IMR-90 (cell line): Measurements from ENCODE around the gene TNPO2. TPM values are rescaled to one million over a fixed set of nuclear protein-coding genes. Genes with fewer than 3 reads are reported as not detected.

Experiments
- ATAC-seq: fragments of 200-7000 bp; cut with Tn5 transposase; 2 replicates; pipeline ENCODE4 v1.9.1; 2020; ENCODE audit warnings: low read depth, mild to moderate bottlenecking, moderate library complexity
- BruUV-seq: library from RNA; stranded (reverse); fragments of 400-500 nt; replicated peaks from 2 replicates; lab custom pipeline; 2021; lab: Mats Ljungman, UMichigan
- CTCF ChIA-PET: fragments of 300-600 bp; formaldehyde crosslinking; extraction: SDS; loops from one replicate; lab custom pipeline; 2021; ENCODE audit warnings: antibody characterized with exemption; lab: Yijun Ruan, JAX
- POLR2A ChIA-PET: fragments of 300-600 bp; sonication (Branson Sonifier 250); formaldehyde crosslinking; loops from one replicate; lab custom pipeline; 2022; ENCODE audit warnings: antibody characterized with exemption; ENCODE audit not compliant: unreplicated experiment; lab: Charles Lee
- DNase-seq: peaks from one replicate; pipeline ENCODE4 v3.0.0; 2013
- H2AFZ ChIP-seq: replicated peaks from 2 replicates; pipeline ENCODE3; 2013; ENCODE audit warnings: low read length, mild to moderate bottlenecking; ENCODE audit not compliant: poor library complexity
- H2AK5ac ChIP-seq: 2 replicates; pipeline ENCODE4 v1.6.1; 2013; ENCODE audit warnings: low read depth, low read length, inconsistent platforms
- H2AK9ac ChIP-seq: replicated peaks from 2 replicates; pipeline ENCODE3; 2013; ENCODE audit warnings: mild to moderate bottlenecking, low read depth, low read length, moderate library complexity; ENCODE audit not compliant: poor library complexity
- H2BK120ac ChIP-seq: 2 replicates; pipeline ENCODE4 v1.6.1; 2013; ENCODE audit warnings: low read depth, low read length, inconsistent platforms
- H2BK15ac ChIP-seq: 3 replicates; pipeline ENCODE4 v1.6.1; 2013; ENCODE audit warnings: low read depth, low read length, inconsistent platforms
- H2BK20ac ChIP-seq: 2 replicates; pipeline ENCODE4 v1.6.1; 2013; ENCODE audit warnings: low read depth, mild to moderate bottlenecking, inconsistent platforms, low read length, moderate library complexity
- H2BK5ac ChIP-seq: 2 replicates; pipeline ENCODE4 v1.6.1; 2013; ENCODE audit warnings: mild to moderate bottlenecking, low read depth, low read length, inconsistent platforms; ENCODE audit not compliant: poor library complexity, severe bottlenecking
- H3K14ac ChIP-seq: replicated peaks from 2 replicates; pipeline ENCODE4 v1.6.1; 2013; ENCODE audit warnings: low read depth, low read length, inconsistent platforms
- H3K18ac ChIP-seq: 2 replicates; pipeline ENCODE4 v1.6.1; 2013; ENCODE audit warnings: low read depth, low read length, control low read depth
- H3K23ac ChIP-seq: 2 replicates; pipeline ENCODE4 v1.6.1; 2013; ENCODE audit warnings: low read depth, low read length, inconsistent platforms
- H3K27ac ChIP-seq: 2 replicates; pipeline ENCODE4 v1.5.1; 2013; ENCODE audit warnings: mild to moderate bottlenecking, control low read depth, low read length; ENCODE audit not compliant: insufficient read depth
- H3K27me3 ChIP-seq: 2 replicates; pipeline ENCODE4 v1.6.1; 2013; ENCODE audit warnings: low read length; ENCODE audit not compliant: control insufficient read depth, insufficient read depth
- H3K36me3 ChIP-seq: 2 replicates; pipeline ENCODE4 v1.6.1; 2013; ENCODE audit warnings: low read length, mixed read lengths; ENCODE audit not compliant: control insufficient read depth, insufficient read depth
- H3K4ac ChIP-seq: 2 replicates; pipeline ENCODE4 v1.6.1; 2013; ENCODE audit warnings: low read depth, low read length, inconsistent platforms
- H3K4me1 ChIP-seq: 2 replicates; pipeline ENCODE4 v1.6.1; 2013; ENCODE audit warnings: low read length, mixed read lengths; ENCODE audit not compliant: control insufficient read depth, insufficient read depth
- H3K4me2 ChIP-seq: 2 replicates; pipeline ENCODE4 v1.6.1; 2013; ENCODE audit warnings: low read depth, mild to moderate bottlenecking, control low read depth, low read length, moderate library complexity
- H3K4me3 ChIP-seq: 2 replicates; pipeline ENCODE4 v1.5.1; 2013; ENCODE audit warnings: low read depth, mild to moderate bottlenecking, control low read depth, low read length, moderate library complexity; ENCODE audit not compliant: insufficient read depth
- H3K56ac ChIP-seq: 2 replicates; pipeline ENCODE4 v1.6.1; 2013; ENCODE audit warnings: low read length, inconsistent platforms; ENCODE audit not compliant: insufficient read depth; ENCODE audit errors: extremely low read depth
- H3K79me1 ChIP-seq, 2 experiments: 2 replicates each; pipeline ENCODE4 v1.6.1; 2013; ENCODE audit warnings: low read length in 2 of 2, inconsistent platforms in 1 of 2, low read depth in 1 of 2
- H3K9ac ChIP-seq: 2 replicates; pipeline ENCODE4 v1.6.1; 2013; ENCODE audit warnings: low read depth, low read length, control low read depth
- H3K9me1 ChIP-seq: 2 replicates; pipeline ENCODE4 v1.6.1; 2013; ENCODE audit warnings: low read length, inconsistent platforms; ENCODE audit not compliant: insufficient read depth
- H3K9me3 ChIP-seq: 2 replicates; pipeline ENCODE4 v1.6.1; 2013; ENCODE audit warnings: low read length; ENCODE audit not compliant: control insufficient read depth, insufficient read depth
- H4K20me1 ChIP-seq: 2 replicates; pipeline ENCODE4 v1.6.1; 2013; ENCODE audit warnings: low read length, inconsistent platforms; ENCODE audit not compliant: insufficient read depth
- H4K5ac ChIP-seq: 2 replicates; pipeline ENCODE4 v1.6.1; 2013; ENCODE audit warnings: mild to moderate bottlenecking, low read depth, low read length, control low read depth
- H4K8ac ChIP-seq, 2 experiments: 2 replicates each; pipeline ENCODE4 v1.6.1; 2013; ENCODE audit warnings: low read depth in 2 of 2, low read length in 2 of 2, control low read depth in 1 of 2, inconsistent platforms in 1 of 2
- H4K91ac ChIP-seq: 2 replicates; pipeline ENCODE4 v1.6.1; 2013; ENCODE audit warnings: low read depth, low read length, inconsistent platforms; ENCODE audit not compliant: insufficient read depth
- CEBPB ChIP-seq: IDR thresholded peaks from 2 replicates; pipeline ENCODE4 v1.6.1; 2012; ENCODE audit warnings: low read depth, low read length, improper control_type of control experiment
- CHD1 ChIP-seq: IDR thresholded peaks from 2 replicates; pipeline ENCODE4 v1.6.1; 2012; ENCODE audit warnings: low read depth, low read length, improper control_type of control experiment
- FOS ChIP-seq: fragments of 150-350 bp; IDR thresholded peaks from 2 replicates; pipeline ENCODE4 v1.6.1; 2016; ENCODE audit warnings: low read depth, low read length
- MAZ ChIP-seq: IDR thresholded peaks from 2 replicates; pipeline ENCODE4 v1.6.1; 2012; ENCODE audit warnings: low read depth, mild to moderate bottlenecking, low read length, improper control_type of control experiment, moderate library complexity, borderline replicate concordance
- MXI1 ChIP-seq: IDR thresholded peaks from 2 replicates; pipeline ENCODE4 v1.6.1; 2012; ENCODE audit warnings: low read depth, mild to moderate bottlenecking, low read length, moderate library complexity, borderline replicate concordance
- NFE2L2 ChIP-seq: fragments of 150-350 bp; IDR thresholded peaks from 2 replicates; pipeline ENCODE4 v1.6.1; 2016; ENCODE audit warnings: low read depth, mild to moderate bottlenecking, low read length
- RCOR1 ChIP-seq: IDR thresholded peaks from 2 replicates; pipeline ENCODE4 v1.6.1; 2012; ENCODE audit warnings: mild to moderate bottlenecking, low read length, improper control_type of control experiment; ENCODE audit not compliant: insufficient replicate concordance
- SMC3 ChIP-seq: fragments of 150-350 bp; IDR thresholded peaks from 2 replicates; pipeline ENCODE4 v1.6.1; 2016; ENCODE audit warnings: low read depth, mild to moderate bottlenecking, antibody characterized with exemption, low read length, moderate library complexity
- WGBS, 2 experiments: methylation state at CpG; one replicate each; pipeline versions ENCODE4 v1.1.5 to v1.1.7; 2013; ENCODE audit warnings: missing lambda C conversion rate in 2 of 2; ENCODE audit not compliant: insufficient read length in 1 of 2; ENCODE audit errors: extremely low coverage in 2 of 2; 5-methylcytosine and 5-hydroxymethylcytosine counted together
- dilution Hi-C: fragments of 300-500 bp; cut with HindIII; formaldehyde crosslinking; loops from one replicate; pipeline ENCODE4 v1.14.3; 2018; ENCODE audit warnings: low sequenced_read_pairs; ENCODE audit not compliant: unreplicated experiment
- in situ Hi-C: fragments of 300-500 bp; cut with MboI; formaldehyde crosslinking; loops from 3 replicates; pipeline ENCODE4 v1.14.3; 2019; ENCODE audit warnings: low sequenced_read_pairs, inconsistent platforms, mixed read lengths
- intact Hi-C: fragments of 100-400 bp; cut with micrococcal nuclease; formaldehyde crosslinking; loops from 2 replicates; pipeline ENCODE4 v1.10.0; 2022
- polyA plus RNA-seq, 3 experiments: library from polyadenylated mRNA; depleted of rRNA; stranded (reverse); fragments of >200 nt; gene quantifications; 2 replicates each; pipeline ENCODE4 v1.2.3, GENCODE V29; 2012; ENCODE audit warnings: low replicate concordance in 1 of 3
- total RNA-seq: library from RNA; depleted of rRNA; stranded (reverse); fragments of >200 nt; gene quantifications from 2 replicates; pipeline ENCODE4 v1.2.3, GENCODE V29; 2012
- TF ChIP-seq, protein P1 (sequence below): fragments of 150-350 bp; IDR thresholded peaks from 2 replicates; pipeline ENCODE4 v1.6.1; 2017; ENCODE audit warnings: mild to moderate bottlenecking, antibody characterized with exemption, low read length, low read depth

TNPO2 gene
- total and polyA plus RNA-seq, 2 of the 4 experiments (the other 2 are of a cell fraction), result 36.0 to 77.2 TPM

GRCh38 chr19:12670159-12670928, 53.4 kb downstream of the TNPO2 start:
- Histone ChIP-seq H3K9me3 (no peaks in the 10 kb centered on the region), H2BK15ac (no peak overlapping the region), H2BK120ac (no peak overlapping the region), H3K27ac (peak overlapping the region; percentile 79), H3K9ac (peak overlapping the region; percentile 85), H2BK5ac (peak overlapping the region; percentile 93), H3K79me1 (peaks cover 32 to 66% of the 10 kb centered on the region in 2 experiments), H3K14ac (peak overlapping the region; percentile 78), H3K4ac (peak overlapping the region; percentile 93), H3K4me3 (peak overlapping the region; percentile 58), H3K27me3 (no peaks in the 10 kb centered on the region), H4K20me1 (no peaks in the 10 kb centered on the region), H3K4me1 (peaks cover 15% of the 10 kb centered on the region), H3K56ac (no peak overlapping the region), H4K8ac (peak overlapping the region; percentile 72 to 99; a peak in 2 of 4 replicates), H3K9me1 (0 out of 2 replicates have a peak, but pooled peaks cover 13% of the 10 kb centered on the region), H3K4me2 (peak overlapping the region; percentile 72), H4K91ac (no peak overlapping the region), H3K23ac (peak overlapping the region; percentile 82; the same call in 1 of the 2 replicates), H3K18ac (no peak overlapping the region), H2BK20ac (no peak overlapping the region), H2AFZ (peak overlapping the region; percentile 95), H4K5ac (peak overlapping the region; percentile 42), H2AK9ac (peak overlapping the region; percentile 98), H3K36me3 (peaks cover 18% of the 10 kb centered on the region), H2AK5ac (peak overlapping the region; percentile 41)
- no peak for DNase-seq
- no peak for ATAC-seq
- dilution Hi-C loops, result no loop called here
- in situ Hi-C loops, result loop anchor here (5.0 kb wide), 1 partner anchor 103 kb away; no protein-coding TSS in a partner anchor
- TF ChIP-seq SMC3 (no peak), CEBPB (no peak), RCOR1 (no peak), NFE2L2 (no peak), CHD1 (no peak), FOS (no peak), MAZ (no peak), MXI1 (no peak)
- TF ChIP-seq, protein P1, sequence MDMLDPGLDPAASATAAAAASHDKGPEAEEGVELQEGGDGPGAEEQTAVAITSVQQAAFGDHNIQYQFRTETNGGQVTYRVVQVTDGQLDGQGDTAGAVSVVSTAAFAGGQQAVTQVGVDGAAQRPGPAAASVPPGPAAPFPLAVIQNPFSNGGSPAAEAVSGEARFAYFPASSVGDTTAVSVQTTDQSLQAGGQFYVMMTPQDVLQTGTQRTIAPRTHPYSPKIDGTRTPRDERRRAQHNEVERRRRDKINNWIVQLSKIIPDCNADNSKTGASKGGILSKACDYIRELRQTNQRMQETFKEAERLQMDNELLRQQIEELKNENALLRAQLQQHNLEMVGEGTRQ, result no peak
- CTCF ChIA-PET, result no interaction called here
- WGBS, 2 experiments, result 62% methylated on average over 9 of the region's 26 CpGs; no CpG with 5 or more reads in 1 of the 2 experiments
- intact Hi-C loops, result loop anchor here (5.0 kb wide), 1 partner anchor 788 kb away; no protein-coding TSS in a partner anchor
- BruUV-seq, result no TSS peak
- POLR2A ChIA-PET, result no interaction called here
